OCI-LY1 (cell line): ENCODE data around the gene FAN1.

Experiments used
- H2AFZ ChIP-seq: fragments of 200-600 bp; sonication (generic), shearing (Covaris generic); 2 replicates; pipeline ENCODE4 v1.6.0; 2014; ENCODE audit warnings: antibody characterized with exemption, mild to moderate bottlenecking, low read length
- H3F3A ChIP-seq: fragments of 200-600 bp; sonication (generic), shearing (Covaris generic); 2 replicates; pipeline ENCODE4 v1.6.0; 2014; ENCODE audit warnings: mild to moderate bottlenecking, antibody characterized with exemption, low read length, moderate library complexity; ENCODE audit not compliant: insufficient read depth
- H3K27ac ChIP-seq: fragments of 200-600 bp; sonication (generic); 2 replicates; pipeline ENCODE4 v1.5.1; 2014; ENCODE audit warnings: low read length, mixed run types, mild to moderate bottlenecking, low read depth; ENCODE audit not compliant: poor library complexity, severe bottlenecking
- H3K27me3 ChIP-seq: fragments of 200-600 bp; sonication (generic); 2 replicates; pipeline ENCODE4 v1.6.0; 2014; ENCODE audit warnings: antibody characterized with exemption, mild to moderate bottlenecking, low read length, moderate library complexity; ENCODE audit not compliant: insufficient read depth
- H3K36me3 ChIP-seq: fragments of 200-600 bp; sonication (generic); 2 replicates; pipeline ENCODE4 v1.6.1; 2014; ENCODE audit warnings: mild to moderate bottlenecking, antibody characterized with exemption, low read length, moderate library complexity, mixed read lengths; ENCODE audit not compliant: insufficient read depth
- H3K4me1 ChIP-seq: fragments of 200-600 bp; sonication (generic); 2 replicates; pipeline ENCODE4 v1.5.1; 2014; ENCODE audit warnings: mild to moderate bottlenecking, low read length, moderate library complexity; ENCODE audit not compliant: insufficient read depth, severe bottlenecking
- H3K4me2 ChIP-seq: fragments of 200-600 bp; sonication (generic), shearing (Covaris generic); 2 replicates; pipeline ENCODE4 v1.6.1; 2014; ENCODE audit warnings: low read length
- H3K4me3 ChIP-seq: fragments of 200-600 bp; sonication (generic); 2 replicates; pipeline ENCODE4 v1.5.1; 2014; ENCODE audit warnings: low read length, low read depth, mild to moderate bottlenecking, mixed read lengths; ENCODE audit not compliant: poor library complexity, severe bottlenecking
- H3K79me2 ChIP-seq: fragments of 200-600 bp; shearing (Covaris generic); 2 replicates; pipeline ENCODE4 v1.6.1; 2016; ENCODE audit warnings: mixed run types, low read length, mixed read lengths; ENCODE audit not compliant: insufficient read depth
- H3K9ac ChIP-seq: fragments of 200-600 bp; sonication (generic), shearing (Covaris generic); 2 replicates; pipeline ENCODE4 v1.6.1; 2014; ENCODE audit warnings: mild to moderate bottlenecking, low read length, mixed read lengths
- H3K9me2 ChIP-seq: fragments of 200-600 bp; sonication (generic), shearing (Covaris generic); 2 replicates; pipeline ENCODE4 v1.6.1; 2014; ENCODE audit warnings: low read depth, mild to moderate bottlenecking, low read length, mixed read lengths
- H3K9me3 ChIP-seq: fragments of 200-600 bp; shearing (Covaris generic); 2 replicates; pipeline ENCODE4 v1.6.1; 2014; ENCODE audit warnings: low read length, mixed read lengths
- H4K20me1 ChIP-seq: fragments of 200-600 bp; sonication (generic), shearing (Covaris generic); 2 replicates; pipeline ENCODE4 v1.6.0; 2016; ENCODE audit warnings: mild to moderate bottlenecking, low read length; ENCODE audit not compliant: insufficient read depth
- CTCF ChIP-seq: fragments of 200-600 bp; sonication (generic), shearing (Covaris generic); IDR thresholded peaks from 2 replicates; pipeline ENCODE4 v1.5.1; 2017; ENCODE audit warnings: mild to moderate bottlenecking, antibody characterized with exemption, low read length, moderate library complexity, mixed read lengths
- EZH2 ChIP-seq: fragments of 200-600 bp; sonication (generic), shearing (Covaris generic); IDR thresholded peaks from 2 replicates; pipeline ENCODE4 v1.8.0; 2017; ENCODE audit warnings: borderline replicate concordance, mixed run types, mild to moderate bottlenecking, antibody characterized with exemption, low read length, moderate library complexity, mixed read lengths

Gene FAN1

GRCh38 chr15:30870681-30871080 is 33.0 kb upstream of the FAN1 start:
- H3K79me2 ChIP-seq, result no peaks in the 10 kb centered on the region
- no peak overlapping the region for H3K27ac ChIP-seq
- H4K20me1 ChIP-seq, result no peaks in the 10 kb centered on the region
- no peaks in the 10 kb centered on the region for H3K9me2 ChIP-seq
- H3K9me3 ChIP-seq, result no peaks in the 10 kb centered on the region
- H3K4me1 ChIP-seq, result no peaks in the 10 kb centered on the region
- TF ChIP-seq CTCF (no peak), EZH2 (no peak)
- H2AFZ ChIP-seq, result no peak overlapping the region
- no peaks in the 10 kb centered on the region; the same call in 1 of the 2 replicates for H3K27me3 ChIP-seq
- H3F3A ChIP-seq, result no peaks in the 10 kb centered on the region; the same call in 1 of the 2 replicates
- no peak overlapping the region for H3K4me3 ChIP-seq
- H3K9ac ChIP-seq, result no peak overlapping the region
- no peaks in the 10 kb centered on the region for H3K36me3 ChIP-seq
- H3K4me2 ChIP-seq, result no peak overlapping the region

DNA sequence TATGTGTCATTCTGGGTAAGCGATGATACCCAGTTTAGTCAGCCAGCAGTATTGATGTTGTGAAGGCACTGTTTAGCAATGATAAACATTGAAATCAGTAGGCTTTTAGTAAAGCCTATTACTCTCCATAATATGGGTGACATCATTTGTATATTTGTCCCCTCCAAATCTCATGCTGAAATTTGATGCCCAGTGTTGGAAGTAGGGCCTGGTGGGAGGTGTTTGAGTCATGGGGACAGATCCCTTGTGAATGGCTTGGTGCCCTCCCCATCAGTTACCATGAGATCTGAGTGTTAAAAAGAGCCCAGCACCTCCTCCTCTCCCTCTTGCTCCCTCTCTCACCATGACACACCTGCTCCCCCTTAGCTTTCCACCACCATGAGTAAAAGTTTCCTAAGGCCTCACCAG is 31.4 kb upstream of the FAN1 start:
- Histone ChIP-seq H3K4me3 (no peak overlapping the region), H3F3A (no peaks in the 10 kb centered on the region; the same call in 1 of the 2 replicates), H3K27me3 (no peaks in the 10 kb centered on the region; the same call in 1 of the 2 replicates), H4K20me1 (no peaks in the 10 kb centered on the region), H3K36me3 (no peaks in the 10 kb centered on the region), H3K9me3 (no peaks in the 10 kb centered on the region), H3K27ac (no peak overlapping the region), H3K79me2 (no peaks in the 10 kb centered on the region), H2AFZ (no peak overlapping the region), H3K4me2 (no peak overlapping the region), H3K4me1 (no peaks in the 10 kb centered on the region), H3K9me2 (no peaks in the 10 kb centered on the region), H3K9ac (no peak overlapping the region)
- TF ChIP-seq EZH2 (no peak), CTCF (no peak)

GRCh38 chr15:30877070-30877469 is 26.6 kb upstream of the FAN1 start:
- H2AFZ ChIP-seq, result no peak overlapping the region
- no peaks in the 10 kb centered on the region for H3K9me3 ChIP-seq
- TF ChIP-seq EZH2 (no peak), CTCF (no peak)

More at GRCh38 chr15:30877070-30877469, 26.6 kb upstream of the FAN1 start:
- Histone ChIP-seq H3K79me2 (no peaks in the 10 kb centered on the region), H3K9ac (no peak overlapping the region), H3K4me2 (no peak overlapping the region), H3K27ac (no peak overlapping the region), H3K4me1 (no peaks in the 10 kb centered on the region), H3K9me2 (no peaks in the 10 kb centered on the region), H4K20me1 (no peaks in the 10 kb centered on the region), H3K4me3 (no peak overlapping the region), H3F3A (no peaks in the 10 kb centered on the region; the same call in 1 of the 2 replicates), H3K36me3 (no peaks in the 10 kb centered on the region), H3K27me3 (no peaks in the 10 kb centered on the region; the same call in 1 of the 2 replicates)
